ENCODE data around the gene PRKCE. TPM values are rescaled to one million over a fixed set of nuclear protein-coding genes. Genes with fewer than 3 reads are reported as not detected.

Gene PRKCE
- total and polyA plus RNA-seq, 2 experiments from 2014 or later: 0.94 to 1.2 TPM

DNA sequence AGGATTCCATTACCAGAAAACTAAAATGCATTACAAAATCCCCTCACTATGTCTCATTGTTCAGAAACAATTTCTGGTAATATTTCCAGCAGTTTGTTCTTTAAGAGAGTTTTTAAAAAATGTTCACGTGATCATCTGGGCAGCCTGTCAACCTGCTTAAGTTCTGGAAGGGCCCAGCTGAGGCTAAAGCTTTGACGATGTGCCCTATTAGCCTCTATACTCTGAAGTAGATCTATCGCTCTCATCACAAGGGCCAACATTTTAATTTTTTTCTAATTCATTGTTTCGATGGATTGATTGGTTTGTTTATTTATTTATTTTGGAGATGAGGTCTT, 205.8 kb downstream of the PRKCE start:
- Mint-ChIP-seq H3K9me3 (no peaks in the 10 kb centered on the region), H3K4me1 (peaks cover 17% of the 10 kb centered on the region; the same call in 2 of the 3 replicates), H3K27ac (no peak overlapping the region), H3K4me3 (no peak overlapping the region), H3K27me3 (ENCODE audit: insufficient read depth, low read depth, poor library complexity) (peaks cover 2% of the 10 kb centered on the region), H3K36me3 (ENCODE audit: low read depth) (no peaks in the 10 kb centered on the region)
- Histone ChIP-seq H4K20me1 (replicated peaks; ENCODE audit: insufficient read depth) (no peaks in the 10 kb centered on the region), H3F3A (replicated peaks; ENCODE audit: low read depth) (no peaks in the 10 kb centered on the region), H3K27ac (ENCODE audit: low read depth) (no peak overlapping the region), H3K79me2 (replicated peaks; ENCODE audit: insufficient read depth) (no peaks in the 10 kb centered on the region), H3K9me2 (ENCODE audit: insufficient read depth) (no peaks in the 10 kb centered on the region), H2AFZ (no peak overlapping the region), H3K4me2 (no peak overlapping the region), H3K36me3 (ENCODE audit: insufficient read depth) (no peaks in the 10 kb centered on the region), H3K27me3 (ENCODE audit: insufficient read depth) (no peaks in the 10 kb centered on the region), H3K4me3 (no peak overlapping the region), H3K4me1 (ENCODE audit: insufficient read depth) (no peaks in the 10 kb centered on the region)
- no peak for TF ChIP-seq JUNB (IDR thresholded peaks at IDR 0.05; ENCODE audit: unreplicated experiment)
- TF ChIP-seq EZH2phosphoT487 (IDR thresholded peaks at IDR 0.05; ENCODE audit: unreplicated experiment): no peak
- no peak for TF ChIP-seq ETS1 (IDR thresholded peaks at IDR 0.05)
- no peak for TF ChIP-seq NANOG (IDR thresholded peaks at IDR 0.05; ENCODE audit: borderline replicate concordance)
- no peak for TF ChIP-seq CREB1 (CRISPR knock-in tag; IDR thresholded peaks at IDR 0.05; ENCODE audit: low read depth)
- TF ChIP-seq, protein P1, sequence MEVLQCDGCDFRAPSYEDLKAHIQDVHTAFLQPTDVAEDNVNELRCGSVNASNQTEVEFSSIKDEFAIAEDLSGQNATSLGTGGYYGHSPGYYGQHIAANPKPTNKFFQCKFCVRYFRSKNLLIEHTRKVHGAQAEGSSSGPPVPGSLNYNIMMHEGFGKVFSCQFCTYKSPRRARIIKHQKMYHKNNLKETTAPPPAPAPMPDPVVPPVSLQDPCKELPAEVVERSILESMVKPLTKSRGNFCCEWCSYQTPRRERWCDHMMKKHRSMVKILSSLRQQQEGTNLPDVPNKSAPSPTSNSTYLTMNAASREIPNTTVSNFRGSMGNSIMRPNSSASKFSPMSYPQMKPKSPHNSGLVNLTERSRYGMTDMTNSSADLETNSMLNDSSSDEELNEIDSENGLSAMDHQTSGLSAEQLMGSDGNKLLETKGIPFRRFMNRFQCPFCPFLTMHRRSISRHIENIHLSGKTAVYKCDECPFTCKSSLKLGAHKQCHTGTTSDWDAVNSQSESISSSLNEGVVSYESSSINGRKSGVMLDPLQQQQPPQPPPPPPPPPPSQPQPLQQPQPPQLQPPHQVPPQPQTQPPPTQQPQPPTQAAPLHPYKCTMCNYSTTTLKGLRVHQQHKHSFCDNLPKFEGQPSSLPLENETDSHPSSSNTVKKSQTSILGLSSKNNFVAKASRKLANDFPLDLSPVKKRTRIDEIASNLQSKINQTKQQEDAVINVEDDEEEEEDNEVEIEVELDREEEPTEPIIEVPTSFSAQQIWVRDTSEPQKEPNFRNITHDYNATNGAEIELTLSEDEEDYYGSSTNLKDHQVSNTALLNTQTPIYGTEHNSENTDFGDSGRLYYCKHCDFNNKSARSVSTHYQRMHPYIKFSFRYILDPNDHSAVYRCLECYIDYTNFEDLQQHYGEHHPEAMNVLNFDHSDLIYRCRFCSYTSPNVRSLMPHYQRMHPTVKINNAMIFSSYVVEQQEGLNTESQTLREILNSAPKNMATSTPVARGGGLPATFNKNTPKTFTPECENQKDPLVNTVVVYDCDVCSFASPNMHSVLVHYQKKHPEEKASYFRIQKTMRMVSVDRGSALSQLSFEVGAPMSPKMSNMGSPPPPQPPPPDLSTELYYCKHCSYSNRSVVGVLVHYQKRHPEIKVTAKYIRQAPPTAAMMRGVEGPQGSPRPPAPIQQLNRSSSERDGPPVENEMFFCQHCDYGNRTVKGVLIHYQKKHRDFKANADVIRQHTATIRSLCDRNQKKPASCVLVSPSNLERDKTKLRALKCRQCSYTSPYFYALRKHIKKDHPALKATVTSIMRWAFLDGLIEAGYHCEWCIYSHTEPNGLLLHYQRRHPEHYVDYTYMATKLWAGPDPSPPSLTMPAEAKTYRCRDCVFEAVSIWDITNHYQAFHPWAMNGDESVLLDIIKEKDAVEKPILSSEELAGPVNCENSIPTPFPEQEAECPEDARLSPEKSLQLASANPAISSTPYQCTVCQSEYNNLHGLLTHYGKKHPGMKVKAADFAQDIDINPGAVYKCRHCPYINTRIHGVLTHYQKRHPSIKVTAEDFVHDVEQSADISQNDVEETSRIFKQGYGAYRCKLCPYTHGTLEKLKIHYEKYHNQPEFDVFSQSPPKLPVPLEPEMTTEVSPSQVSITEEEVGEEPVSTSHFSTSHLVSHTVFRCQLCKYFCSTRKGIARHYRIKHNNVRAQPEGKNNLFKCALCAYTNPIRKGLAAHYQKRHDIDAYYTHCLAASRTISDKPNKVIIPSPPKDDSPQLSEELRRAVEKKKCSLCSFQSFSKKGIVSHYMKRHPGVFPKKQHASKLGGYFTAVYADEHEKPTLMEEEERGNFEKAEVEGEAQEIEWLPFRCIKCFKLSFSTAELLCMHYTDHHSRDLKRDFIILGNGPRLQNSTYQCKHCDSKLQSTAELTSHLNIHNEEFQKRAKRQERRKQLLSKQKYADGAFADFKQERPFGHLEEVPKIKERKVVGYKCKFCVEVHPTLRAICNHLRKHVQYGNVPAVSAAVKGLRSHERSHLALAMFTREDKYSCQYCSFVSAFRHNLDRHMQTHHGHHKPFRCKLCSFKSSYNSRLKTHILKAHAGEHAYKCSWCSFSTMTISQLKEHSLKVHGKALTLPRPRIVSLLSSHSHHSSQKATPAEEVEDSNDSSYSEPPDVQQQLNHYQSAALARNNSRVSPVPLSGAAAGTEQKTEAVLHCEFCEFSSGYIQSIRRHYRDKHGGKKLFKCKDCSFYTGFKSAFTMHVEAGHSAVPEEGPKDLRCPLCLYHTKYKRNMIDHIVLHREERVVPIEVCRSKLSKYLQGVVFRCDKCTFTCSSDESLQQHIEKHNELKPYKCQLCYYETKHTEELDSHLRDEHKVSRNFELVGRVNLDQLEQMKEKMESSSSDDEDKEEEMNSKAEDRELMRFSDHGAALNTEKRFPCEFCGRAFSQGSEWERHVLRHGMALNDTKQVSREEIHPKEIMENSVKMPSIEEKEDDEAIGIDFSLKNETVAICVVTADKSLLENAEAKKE (CRISPR knock-in tag; IDR thresholded peaks at IDR 0.05): no peak
- no peak for TF ChIP-seq POLR2AphosphoS5 (IDR thresholded peaks at IDR 0.05; ENCODE audit: low read depth)
- no peak for ATAC-seq
- DNase-seq (ENCODE audit: low spot score): no peak
